ENCODE data around the gene HOXC6. TPM values are rescaled to one million over a fixed set of nuclear protein-coding genes. Genes with fewer than 3 reads are reported as not detected.

Gene HOXC6
- total RNA-seq, 4 donors from 2014 or later, result 0.23 to 0.42 (median 0.32) TPM; not detected in 1

- no peaks in the 10 kb centered on the region for H3K9me3 ChIP-seq
- peaks cover 0 to 100% (median 52%) of the 10 kb centered on the region in 4 donors for H3K27me3 ChIP-seq
- H3K27ac ChIP-seq (replicated peaks in 1 of 4), result no peak overlapping the region
- intact Hi-C loops (cut with DNase I), result no loop called here
- TF ChIP-seq POLR2AphosphoS5 (IDR thresholded peaks at IDR 0.05), result no peak
- no peak for TF ChIP-seq EP300 (IDR thresholded peaks at IDR 0.05)
- TF ChIP-seq POLR2A (IDR thresholded peaks at IDR 0.05; ENCODE audit: low read depth), result no peak
- TF ChIP-seq, protein P1, sequence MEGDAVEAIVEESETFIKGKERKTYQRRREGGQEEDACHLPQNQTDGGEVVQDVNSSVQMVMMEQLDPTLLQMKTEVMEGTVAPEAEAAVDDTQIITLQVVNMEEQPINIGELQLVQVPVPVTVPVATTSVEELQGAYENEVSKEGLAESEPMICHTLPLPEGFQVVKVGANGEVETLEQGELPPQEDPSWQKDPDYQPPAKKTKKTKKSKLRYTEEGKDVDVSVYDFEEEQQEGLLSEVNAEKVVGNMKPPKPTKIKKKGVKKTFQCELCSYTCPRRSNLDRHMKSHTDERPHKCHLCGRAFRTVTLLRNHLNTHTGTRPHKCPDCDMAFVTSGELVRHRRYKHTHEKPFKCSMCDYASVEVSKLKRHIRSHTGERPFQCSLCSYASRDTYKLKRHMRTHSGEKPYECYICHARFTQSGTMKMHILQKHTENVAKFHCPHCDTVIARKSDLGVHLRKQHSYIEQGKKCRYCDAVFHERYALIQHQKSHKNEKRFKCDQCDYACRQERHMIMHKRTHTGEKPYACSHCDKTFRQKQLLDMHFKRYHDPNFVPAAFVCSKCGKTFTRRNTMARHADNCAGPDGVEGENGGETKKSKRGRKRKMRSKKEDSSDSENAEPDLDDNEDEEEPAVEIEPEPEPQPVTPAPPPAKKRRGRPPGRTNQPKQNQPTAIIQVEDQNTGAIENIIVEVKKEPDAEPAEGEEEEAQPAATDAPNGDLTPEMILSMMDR (IDR thresholded peaks at IDR 0.05), result no peak
- no peaks in the 10 kb centered on the region for H3K36me3 ChIP-seq
- DNase-seq (ENCODE audit: extremely low spot score), result no peak
- H3K4me3 ChIP-seq, result no peak overlapping the region
- 44% methylated on average over 10 of the region's 16 CpGs for WGBS
- peaks cover 16 to 37% (median 34%) of the 10 kb centered on the region in 4 donors for H3K4me1 ChIP-seq
Observed at GRCh38 chr12:54021432-54022013, 6.7 kb upstream of the HOXC6 start.

GRCh38 chr12:54022960-54023884 lies 5.0 kb upstream of the HOXC6 start:
- WGBS, result 42% methylated on average over 8 of the region's 8 CpGs
- H3K27me3 ChIP-seq, result peaks cover 0 to 100% (median 54%) of the 10 kb centered on the region in 4 donors
- H3K9me3 ChIP-seq, result no peaks in the 10 kb centered on the region
- no peak overlapping the region for H3K4me3 ChIP-seq
- no peak overlapping the region for H3K27ac ChIP-seq (replicated peaks in 1 of 4)
- no peak for DNase-seq (ENCODE audit: extremely low spot score)
- H3K4me1 ChIP-seq, result peaks cover 8 to 23% (median 19%) of the 10 kb centered on the region in 4 donors
- intact Hi-C loops (cut with DNase I), result no loop called here
- no peaks in the 10 kb centered on the region for H3K36me3 ChIP-seq
- TF ChIP-seq POLR2AphosphoS5 (IDR thresholded peaks at IDR 0.05), result no peak
- TF ChIP-seq POLR2A (IDR thresholded peaks at IDR 0.05; ENCODE audit: low read depth), result no peak
- TF ChIP-seq EP300 (IDR thresholded peaks at IDR 0.05), result no peak
- TF ChIP-seq, protein P1 (IDR thresholded peaks at IDR 0.05), result no peak

DNA sequence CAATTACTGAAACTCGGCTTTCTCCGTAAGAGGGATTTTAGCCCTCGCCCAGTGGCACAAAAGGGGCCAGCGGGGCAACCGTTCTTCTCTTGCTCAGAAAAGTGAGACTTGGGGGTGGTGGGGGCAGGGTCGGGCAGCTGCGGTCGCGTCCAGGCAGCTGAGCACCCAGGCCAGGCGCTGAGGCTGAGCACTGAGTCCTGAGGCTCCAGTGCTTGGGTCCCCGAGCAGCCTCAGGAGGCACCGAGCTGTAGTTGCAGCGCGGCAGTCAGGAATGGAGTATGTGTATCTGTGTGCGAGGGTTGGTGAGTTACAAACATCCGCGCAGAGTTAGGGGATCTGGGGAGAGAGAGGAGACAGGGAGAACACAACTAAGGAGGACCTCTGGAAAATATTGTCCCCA lies 4.1 kb upstream of the HOXC6 start:
- 44% methylated on average over 14 of the region's 17 CpGs for WGBS
- DNase-seq (ENCODE audit: extremely low spot score), result no peak
- intact Hi-C loops (cut with DNase I), result no loop called here
- TF ChIP-seq, protein P1 (IDR thresholded peaks at IDR 0.05), result no peak
- no peak for TF ChIP-seq POLR2AphosphoS5 (IDR thresholded peaks at IDR 0.05)
- no peak for TF ChIP-seq EP300 (IDR thresholded peaks at IDR 0.05)
- no peak for TF ChIP-seq POLR2A (IDR thresholded peaks at IDR 0.05; ENCODE audit: low read depth)
- H3K27ac ChIP-seq (replicated peaks in 1 of 4), result no peak overlapping the region
- H3K27me3 ChIP-seq, result peaks cover 0 to 100% (median 58%) of the 10 kb centered on the region in 4 donors
- H3K9me3 ChIP-seq, result no peaks in the 10 kb centered on the region
- no peaks in the 10 kb centered on the region for H3K36me3 ChIP-seq
- H3K4me3 ChIP-seq, result no peak overlapping the region
- peaks cover 8 to 23% (median 17%) of the 10 kb centered on the region in 4 donors for H3K4me1 ChIP-seq

- intact Hi-C loops (cut with DNase I), result no loop called here
- no peak overlapping the region for H3K27ac ChIP-seq (replicated peaks in 1 of 4)
- 43% methylated on average over 5 of the region's 5 CpGs for WGBS
- no peaks in the 10 kb centered on the region for H3K36me3 ChIP-seq
- H3K27me3 ChIP-seq, result peaks cover 0 to 100% (median 64%) of the 10 kb centered on the region in 4 donors
- TF ChIP-seq POLR2A (IDR thresholded peaks at IDR 0.05; ENCODE audit: low read depth), result no peak
- no peak for TF ChIP-seq EP300 (IDR thresholded peaks at IDR 0.05)
- TF ChIP-seq, protein P1 (IDR thresholded peaks at IDR 0.05), result no peak
- no peak for TF ChIP-seq POLR2AphosphoS5 (IDR thresholded peaks at IDR 0.05)
- DNase-seq (ENCODE audit: extremely low spot score), result no peak
- H3K4me1 ChIP-seq, result peaks cover 2 to 23% (median 14%) of the 10 kb centered on the region in 4 donors
- no peaks in the 10 kb centered on the region for H3K9me3 ChIP-seq
- H3K4me3 ChIP-seq, result no peak overlapping the region
Observed at GRCh38 chr12:54024581-54025305, 3.5 kb upstream of the HOXC6 start.

Measured in esophagus muscularis mucosa (tissue), 4 donors.